Right lobe of liver (tissue), 4 donors: Measurements from ENCODE around the gene GDNF.

Experiments used
- POLR2A ChIP-seq: fragments of 450-650 bp; IDR thresholded peaks from one replicate; pipeline ENCODE4 v1.6.1; 2017; ENCODE audit warnings: antibody characterized with exemption, mild to moderate bottlenecking
- TF ChIP-seq, protein P1 (sequence below), 4 donors: fragments of 200-600 bp in 3 of 4; fragments of 450-650 bp in 1 of 4; IDR thresholded peaks; one replicate each; pipeline versions ENCODE4 v1.5.1 to v1.8.0; 2016 to 2022; ENCODE audit warnings: antibody characterized with exemption in 4 of 4, mild to moderate bottlenecking in 2 of 4
- donor health status: DM: no; HTN: no; CAD: no.
- donor health status: DM: no; HTN: no; CAD: no.
- donor health status: DM: no; HTN: yes; CAD: no.

DNA sequence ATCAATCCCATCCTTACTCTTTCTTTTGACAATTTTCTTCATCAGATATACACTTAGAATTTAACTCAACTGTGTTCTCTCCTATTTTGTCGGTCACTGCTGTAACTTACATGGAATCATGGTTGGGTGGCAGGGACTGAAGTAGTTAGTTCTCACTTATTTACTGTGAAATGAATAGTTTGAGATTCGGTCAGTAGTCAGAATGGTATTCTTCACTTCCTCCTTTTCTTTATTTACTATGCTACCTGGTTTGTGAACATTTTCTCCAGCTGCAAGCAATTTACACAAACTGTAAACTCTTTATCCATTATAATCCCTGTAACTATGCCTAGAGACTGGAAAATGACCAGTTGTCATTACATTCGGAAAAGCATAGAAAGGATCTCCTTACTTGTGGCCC is 41.5 kb upstream of the GDNF start:
- TF ChIP-seq, protein P1, sequence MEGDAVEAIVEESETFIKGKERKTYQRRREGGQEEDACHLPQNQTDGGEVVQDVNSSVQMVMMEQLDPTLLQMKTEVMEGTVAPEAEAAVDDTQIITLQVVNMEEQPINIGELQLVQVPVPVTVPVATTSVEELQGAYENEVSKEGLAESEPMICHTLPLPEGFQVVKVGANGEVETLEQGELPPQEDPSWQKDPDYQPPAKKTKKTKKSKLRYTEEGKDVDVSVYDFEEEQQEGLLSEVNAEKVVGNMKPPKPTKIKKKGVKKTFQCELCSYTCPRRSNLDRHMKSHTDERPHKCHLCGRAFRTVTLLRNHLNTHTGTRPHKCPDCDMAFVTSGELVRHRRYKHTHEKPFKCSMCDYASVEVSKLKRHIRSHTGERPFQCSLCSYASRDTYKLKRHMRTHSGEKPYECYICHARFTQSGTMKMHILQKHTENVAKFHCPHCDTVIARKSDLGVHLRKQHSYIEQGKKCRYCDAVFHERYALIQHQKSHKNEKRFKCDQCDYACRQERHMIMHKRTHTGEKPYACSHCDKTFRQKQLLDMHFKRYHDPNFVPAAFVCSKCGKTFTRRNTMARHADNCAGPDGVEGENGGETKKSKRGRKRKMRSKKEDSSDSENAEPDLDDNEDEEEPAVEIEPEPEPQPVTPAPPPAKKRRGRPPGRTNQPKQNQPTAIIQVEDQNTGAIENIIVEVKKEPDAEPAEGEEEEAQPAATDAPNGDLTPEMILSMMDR (IDR thresholded peaks at IDR 0.05), result no peak
- no peak for TF ChIP-seq POLR2A
